Lower leg skin (tissue), 3 donors: ENCODE results near the gene BRF1.
"Not testable (repeated sequence)": the region's sequence is repeated elsewhere in the genome, so short reads cannot be mapped to it uniquely, and the experiment has no call there.

ENCODE experiments used
- CTCF ChIP-seq, 3 donors: fragments of 450-650 bp; IDR thresholded peaks; one replicate each; pipeline ENCODE4 v1.5.1; 2016; ENCODE audit warnings: antibody characterized with exemption in 3 of 3, mild to moderate bottlenecking in 3 of 3, moderate library complexity in 2 of 3
- POLR2A ChIP-seq, 2 donors: fragments of 450-650 bp; IDR thresholded peaks; one replicate each; pipeline ENCODE4 v1.6.1; 2016 to 2017; ENCODE audit warnings: antibody characterized with exemption in 2 of 2, mild to moderate bottlenecking in 1 of 2, moderate library complexity in 1 of 2

DNA sequence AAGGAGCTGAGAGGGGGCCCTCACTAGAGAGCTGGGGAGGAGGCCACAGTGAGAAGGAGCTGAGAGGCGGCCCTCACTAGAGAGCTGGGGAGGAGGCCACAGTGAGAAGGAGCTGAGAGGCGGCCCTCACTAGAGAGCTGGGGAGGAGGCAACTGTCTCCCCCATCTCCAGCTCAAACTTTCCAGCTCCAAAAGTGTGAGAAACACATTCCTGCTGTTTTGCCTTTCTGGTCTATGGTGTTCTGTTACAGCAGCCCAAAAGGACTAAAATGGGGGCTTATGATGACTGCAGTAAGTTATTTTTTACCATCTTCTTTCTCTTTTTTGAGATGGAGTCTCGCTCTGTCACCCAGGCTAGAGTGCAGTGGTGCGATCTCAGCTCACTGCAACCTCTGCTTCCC lies 23.4 kb downstream of the BRF1 start:
- not testable (repeated sequence) for TF ChIP-seq CTCF, POLR2A (IDR thresholded peaks at IDR 0.05)
